K562 (cell line): Measurements from ENCODE around the gene OPRL1. TPM values are rescaled to one million over a fixed set of nuclear protein-coding genes. Genes with fewer than 3 reads are reported as not detected.

Experiments used
- ATAC-seq: fragments of 200-7000 bp; cut with Tn5 transposase; 3 replicates; pipeline ENCODE4 v1.9.1; 2020; ENCODE audit warnings: moderate library complexity
- BruUV-seq: library from RNA; stranded (reverse); fragments of 400-500 nt; replicated peaks from 2 replicates; lab custom pipeline; 2021; lab: Mats Ljungman, UMichigan
- CTCF ChIA-PET: fragments of 300-600 bp; formaldehyde crosslinking; extraction: SDS; loops from one replicate; lab custom pipeline; 2021; ENCODE audit warnings: low intra/inter-chr PET ratio; lab: Yijun Ruan, JAX
- POLR2A ChIA-PET: fragments of 300-600, 350-650 bp; sonication (Branson Sonifier 250); formaldehyde crosslinking; extraction: SDS; loops from one replicate; lab custom pipeline; 2021; ENCODE audit warnings: antibody characterized with exemption, inconsistent platforms; lab: Yijun Ruan, JAX
- DNase-seq, 4 experiments: peaks; one replicate each; pipeline versions ENCODE4 v3.0.0 to v3.0.0-alpha.2; 2011 to 2018; ENCODE audit warnings: low spot score in 3 of 4, mixed read lengths in 3 of 4; ENCODE audit errors: extremely low read depth in 1 of 4
- FAIRE-seq: peaks from 2 replicates; lab custom pipeline; 2011; peaks lifted over from hg19 to GRCh38; lab: Jason Lieb, UNC
- H2AFZ ChIP-seq: 2 replicates; pipeline ENCODE4 v1.6.0; 2011; ENCODE audit warnings: low read depth, low read length, control low read depth, inconsistent platforms
- H3K27ac ChIP-seq: fragments of 200-600 bp; 3 replicates; pipeline ENCODE4 v1.8.0; 2011; ENCODE audit warnings: low read depth, mild to moderate bottlenecking, control low read depth, inconsistent platforms, low read length, moderate library complexity, mixed read lengths; ENCODE audit errors: extremely low read depth
- H3K27me3 ChIP-seq, 2 experiments: fragments of 300-600 bp in 1 of 2; 2 replicates in 1 of 2; 3 replicates in 1 of 2; pipeline versions ENCODE4 v1.6.0 to v1.8.0; 2011; ENCODE audit warnings: inconsistent platforms in 2 of 2, low read length in 2 of 2, mild to moderate bottlenecking in 1 of 2, mixed read lengths in 1 of 2, moderate library complexity in 1 of 2; ENCODE audit not compliant: control insufficient read depth in 2 of 2, insufficient read depth in 2 of 2
- H3K36me3 ChIP-seq: fragments of 300-600 bp; 3 replicates; pipeline ENCODE4 v1.8.0; 2011; ENCODE audit warnings: mild to moderate bottlenecking, low read length, inconsistent platforms; ENCODE audit not compliant: control insufficient read depth, insufficient read depth
- H3K4me1 ChIP-seq, 2 experiments: fragments of 200-600 bp in 1 of 2; replicated peaks in 1 of 2; 2 replicates in 1 of 2; 3 replicates in 1 of 2; pipeline versions ENCODE4 v1.5.1 to v1.8.0; 2011; ENCODE audit warnings: inconsistent platforms in 2 of 2, low read length in 2 of 2, mild to moderate bottlenecking in 1 of 2, mixed read lengths in 1 of 2, moderate library complexity in 1 of 2; ENCODE audit not compliant: control insufficient read depth in 2 of 2, insufficient read depth in 2 of 2
- H3K4me2 ChIP-seq: 2 replicates; pipeline ENCODE4 v1.6.1; 2011; ENCODE audit warnings: low read length, control low read depth, inconsistent platforms, mixed read lengths; ENCODE audit not compliant: insufficient read depth
- H3K4me3 ChIP-seq: fragments of 200-600 bp; sonication (generic), shearing (Covaris generic); 2 replicates; pipeline ENCODE4 v1.5.1; 2016; ENCODE audit warnings: control low read depth, inconsistent platforms
- H3K79me2 ChIP-seq: fragments of 200-600 bp; 3 replicates; pipeline ENCODE4 v1.8.0; 2011; ENCODE audit warnings: low read length, inconsistent platforms; ENCODE audit not compliant: control insufficient read depth, insufficient read depth
- H3K9ac ChIP-seq, 2 experiments: 2 replicates each; pipeline versions ENCODE4 v1.6.0 to v1.6.1; 2011; ENCODE audit warnings: low read depth in 2 of 2, low read length in 2 of 2, control low read depth in 1 of 2, inconsistent platforms in 1 of 2, mild to moderate bottlenecking in 1 of 2, mixed read lengths in 1 of 2; ENCODE audit not compliant: insufficient read depth in 1 of 2
- H3K9me1 ChIP-seq: one replicate; pipeline ENCODE4 v1.6.0; 2011; ENCODE audit warnings: inconsistent platforms, mild to moderate bottlenecking, low read length, moderate library complexity; ENCODE audit not compliant: control insufficient read depth, insufficient read depth
- H3K9me3 ChIP-seq: replicated peaks from 2 replicates; pipeline ENCODE4 v1.5.1; 2011; ENCODE audit warnings: low read depth, low read length, inconsistent platforms; ENCODE audit not compliant: control insufficient read depth, insufficient read depth
- H4K20me1 ChIP-seq: replicated peaks from 2 replicates; pipeline ENCODE4 v1.6.1; 2011; ENCODE audit warnings: low read length, inconsistent platforms, mixed read lengths; ENCODE audit not compliant: control insufficient read depth, insufficient read depth
- CHD4 ChIP-seq: fragments of 200-600 bp; sonication (generic); IDR thresholded peaks from 3 replicates; pipeline ENCODE4 v1.6.1; 2012; ENCODE audit warnings: low read depth, mild to moderate bottlenecking, mixed read lengths, low read length, inconsistent platforms; ENCODE audit not compliant: insufficient read depth, insufficient replicate concordance, poor library complexity, severe bottlenecking
- CREM ChIP-seq: IDR thresholded peaks from 2 replicates; pipeline ENCODE4 v1.6.1; 2014; ENCODE audit warnings: antibody characterized with exemption, low read depth
- E2F5 ChIP-seq: sonication (generic); formaldehyde crosslinking; IDR thresholded peaks from 2 replicates; pipeline ENCODE4 v1.8.0; 2022; ENCODE audit warnings: mild to moderate bottlenecking, missing genetic modification reagents
- FOXM1 ChIP-seq, 2 experiments: fragments of 450-650 bp in 1 of 2; sonication (generic) in 1 of 2; formaldehyde crosslinking in 1 of 2; IDR thresholded peaks; 2 replicates each; pipeline versions ENCODE4 v1.6.1 to v1.9.0; 2017 to 2022; ENCODE audit warnings: low read depth in 2 of 2, mild to moderate bottlenecking in 2 of 2, missing genetic modification reagents in 1 of 2, moderate library complexity in 1 of 2
- HLTF ChIP-seq: fragments of 450-650 bp; IDR thresholded peaks from 2 replicates; pipeline ENCODE4 v1.6.1; 2016
- PHB ChIP-seq: fragments of 250-450 bp; sonication (Bioruptor Pico); IDR thresholded peaks from 2 replicates; pipeline ENCODE4 v1.5.0; 2021
- SMAD4 ChIP-seq: fragments of 250-450 bp; sonication (Bioruptor Pico); conservative IDR thresholded peaks from 2 replicates; pipeline ENCODE4 v1.8.0; 2021; ENCODE audit warnings: inconsistent platforms, mild to moderate bottlenecking, moderate library complexity
- ZNF740 ChIP-seq, 3 experiments: fragments of 200-800 bp in 1 of 3; sonication (Bioruptor generic) in 1 of 3; sonication (generic) in 1 of 3; formaldehyde crosslinking in 1 of 3; IDR thresholded peaks; 2 replicates each; pipeline versions ENCODE4 v1.6.1 to v1.8.0; 2016 to 2022; ENCODE audit warnings: mild to moderate bottlenecking in 2 of 3, missing compliant biosample characterization in 2 of 3, missing genetic modification characterization in 2 of 3, missing genetic modification reagents in 1 of 3
- WGBS: fragments of 100-300 bp; shearing (Covaris generic); methylation state at CpG from one replicate; pipeline ENCODE4 v1.1.6; 2016; ENCODE audit warnings: low coverage, mixed read lengths; ENCODE audit not compliant: insufficient coverage; ENCODE audit errors: missing lambda C conversion rate; 5-methylcytosine and 5-hydroxymethylcytosine counted together
- in situ Hi-C: fragments of 300-500 bp; cut with MboI; formaldehyde crosslinking; loops from 4 replicates; pipeline ENCODE4 v1.15.0; 2018; ENCODE audit warnings: inconsistent platforms, mixed read lengths
- intact Hi-C: fragments of 100-400 bp; cut with micrococcal nuclease; formaldehyde crosslinking; loops from 2 replicates; pipeline ENCODE4 v1.14.2; 2022
- polyA plus RNA-seq, 8 experiments: library from polyadenylated mRNA; depleted of rRNA in 4 of 8; stranded (reverse) in 5 of 8; unstranded in 3 of 8; fragments of >200 nt; fragmentation: Nextera tagmentation in 2 of 8; fragmentation: Illumina TruSeq in 1 of 8; extraction: Ambion mirVana in 2 of 8; extraction: Trizol in 1 of 8; gene quantifications; 2 replicates each; pipeline versions ENCODE4 v1.2.1 to v1.2.3, GENCODE V29; 2011 to 2014; ENCODE audit warnings: inconsistent platforms in 1 of 8, missing spikeins in 1 of 8
- total RNA-seq, 7 experiments: library from RNA; depleted of rRNA in 6 of 7; stranded (reverse); fragments of >200 nt in 6 of 7; fragmentation: Illumina TruSeq in 2 of 7; extraction: Trizol in 2 of 7; gene quantifications; 2 replicates each; pipeline versions ENCODE4 v1.2.1 to v1.2.3, GENCODE V29; 2011 to 2021; ENCODE audit warnings: low replicate concordance in 1 of 7

Gene OPRL1
- total and polyA plus RNA-seq, 9 of the 15 experiments (the other 6 are each of a cell fraction or from before 2014, with no cell fraction given) = 0.06 to 0.33 (median 0.11) TPM; not detected in 2

GRCh38 chr20:64099880-64100565, 20.1 kb downstream of the OPRL1 start:
- POLR2A ChIA-PET = interaction anchor here (0.6 to 1.3 kb wide), 3 partner anchors 10 to 414 kb away, joined by 3 to 4 read pairs (median 3); no protein-coding TSS in a partner anchor
- no peaks in the 10 kb centered on the region for H3K36me3 ChIP-seq
- TF ChIP-seq E2F5 (CRISPR knock-in tag) (no peak), HLTF (no peak), ZNF740 (CRISPR knock-in tag; IDR thresholded peaks at IDR 0.05) (0 out of 2 replicates have a peak, but pooled peaks have one; percentile 50), ZNF740 (tag; IDR thresholded peaks at IDR 0.05) (no peak), PHB (CRISPR knock-in tag) (no peak), CREM (no peak), FOXM1 (IDR thresholded peaks at IDR 0.05; ENCODE audit: low read depth) (no peak), FOXM1 (CRISPR knock-in tag; IDR thresholded peaks at IDR 0.05; ENCODE audit: low read depth) (no peak), CHD4 (no peak), SMAD4 (CRISPR knock-in tag) (no peak)
- TF ChIP-seq, all 486 proteins: peak for 1
- no peaks in the 10 kb centered on the region for H3K9me3 ChIP-seq
- no TSS peak for BruUV-seq
- H2AFZ ChIP-seq = no peak overlapping the region
- DNase-seq (no peak), ATAC-seq (no peak), FAIRE-seq (no peak)
- no peaks in the 10 kb centered on the region for H3K9me1 ChIP-seq
- H3K4me3 ChIP-seq = no peak overlapping the region
- peaks cover 8% of the 10 kb centered on the region; the same call in 1 of the 2 replicates for H4K20me1 ChIP-seq
- peaks cover 0 to 30% of the 10 kb centered on the region in 2 experiments; a peak in 3 of 5 replicates for H3K4me1 ChIP-seq
- 5% methylated on average over 14 of the region's 14 CpGs for WGBS
- CTCF ChIA-PET = no interaction called here
- peak overlapping the region in 1 of 2 experiments; percentile 33; a peak in 1 of 4 replicates for H3K9ac ChIP-seq
- H3K27ac ChIP-seq = no peak overlapping the region
- no peak overlapping the region for H3K4me2 ChIP-seq
- in situ Hi-C loops = no loop called here
- intact Hi-C loops = no loop called here
- H3K27me3 ChIP-seq = peaks cover 38 to 69% of the 10 kb centered on the region in 2 experiments
- no peaks in the 10 kb centered on the region for H3K79me2 ChIP-seq
